Limb (tissue), 2 donors: ENCODE data around the gene FPGS.
"Not testable (repeated sequence)": the region's sequence is repeated elsewhere in the genome, so short reads cannot be mapped to it uniquely, and the experiment has no call there.

Experiments
- DNase-seq, 2 donors: peaks; one replicate each; pipeline ENCODE4 v3.0.0-alpha.2; 2016; ENCODE audit errors: extremely low spot score in 2 of 2

FPGS gene

GRCh38 chr9:127812011-127812410, 9.3 kb downstream of the FPGS start:
- no peak for DNase-seq

GRCh38 chr9:127812936-127813675, 10.4 kb downstream of the FPGS start:
- DNase-seq = no peak

- DNase-seq = no peak
Observed at GRCh38 chr9:127813686-127814226, 11.1 kb downstream of the FPGS start.

GRCh38 chr9:127814619-127815511, 12.2 kb downstream of the FPGS start:
- no peak for DNase-seq

GRCh38 chr9:127815512-127816361, 13.1 kb downstream of the FPGS start:
- DNase-seq = no peak

- DNase-seq = no peak
Observed at GRCh38 chr9:127816362-127816725, 13.7 kb downstream of the FPGS start.

- DNase-seq = no peak
Observed at GRCh38 chr9:127816728-127817127, 14.0 kb downstream of the FPGS start.

GRCh38 chr9:127817881-127818434, 15.3 kb downstream of the FPGS start:
- peak; percentile 44 to 45 for DNase-seq

GRCh38 chr9:127818574-127818973, 15.9 kb downstream of the FPGS start:
- DNase-seq = no peak

- no peak for DNase-seq
Observed at GRCh38 chr9:127822108-127822507, 19.4 kb downstream of the FPGS start.

- DNase-seq = peak in 1 of 2 donors; percentile 71
Observed at GRCh38 chr9:127825319-127826051, 22.8 kb downstream of the FPGS start.

GRCh38 chr9:127826253-127826913, 23.7 kb downstream of the FPGS start:
- no peak for DNase-seq

GRCh38 chr9:127828262-127829031, 25.8 kb downstream of the FPGS start:
- peak; percentile 71 to 78 for DNase-seq

GRCh38 chr9:127829205-127829906, 26.7 kb downstream of the FPGS start:
- no peak for DNase-seq

- no peak for DNase-seq
Observed at GRCh38 chr9:127832248-127832647, 29.6 kb downstream of the FPGS start.

GRCh38 chr9:127833555-127833954, 30.9 kb downstream of the FPGS start:
- DNase-seq = no peak

GRCh38 chr9:127835991-127836516, 33.4 kb downstream of the FPGS start:
- DNase-seq = no peak

GRCh38 chr9:127836561-127836960, 33.9 kb downstream of the FPGS start:
- not testable (repeated sequence) for DNase-seq
